GM10266 (cell line): ENCODE data around the gene LSM4.
"Not testable (repeated sequence)": the region's sequence is repeated elsewhere in the genome, so short reads cannot be mapped to it uniquely, and the experiment has no call there.

Experiments used
- DNase-seq: peaks from one replicate; pipeline ENCODE4 v3.0.0; 2012; ENCODE audit errors: extremely low spot score
- TF ChIP-seq, protein P1 (sequence below): IDR thresholded peaks from 2 replicates; pipeline ENCODE4 v1.5.1; 2012; ENCODE audit warnings: mild to moderate bottlenecking, low read depth; ENCODE audit not compliant: control insufficient read depth, insufficient read depth; ENCODE audit errors: missing control alignments

The LSM4 gene

DNA sequence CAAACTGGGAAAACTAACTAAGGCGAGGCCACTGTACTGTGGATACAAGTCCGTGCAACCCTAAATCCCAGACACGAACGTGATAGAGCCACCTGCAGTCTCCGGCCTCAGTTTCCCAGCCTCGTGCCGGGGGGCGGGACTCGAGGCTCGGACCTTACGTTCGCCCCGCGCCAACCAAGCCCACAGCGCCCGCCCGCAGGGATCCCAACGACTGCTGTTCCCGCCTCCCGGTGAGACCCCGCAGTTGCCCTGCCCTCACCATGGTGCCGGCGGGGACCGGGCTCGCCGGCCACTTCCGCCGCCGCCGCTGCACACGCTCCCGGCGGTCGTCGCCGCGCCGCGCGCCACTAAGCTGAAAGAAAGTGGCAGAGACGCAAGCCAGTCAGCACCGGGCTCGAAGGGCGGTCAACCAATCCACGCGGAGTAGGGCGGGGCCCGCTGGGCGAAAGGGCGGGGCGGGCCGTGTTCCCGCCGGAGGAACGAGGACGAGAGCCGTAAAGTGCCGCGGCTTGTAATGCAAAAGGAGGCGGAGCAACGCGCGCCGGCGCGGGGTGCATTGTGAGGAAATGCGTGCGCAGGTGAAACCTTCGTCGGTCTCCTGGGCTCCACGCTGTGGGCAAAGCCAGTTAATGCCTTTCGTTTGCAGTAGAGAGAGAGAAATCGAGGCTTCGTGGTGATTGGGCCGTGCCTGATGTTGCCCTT lies at the start of gene LSM4:
TSS of gene LSM4 (minus strand) at position 318 of the 702 bp plus-strand sequence. CDS start at position 262, 56 bp downstream.
- peak; percentile 98 for DNase-seq
- TF ChIP-seq, protein P1, sequence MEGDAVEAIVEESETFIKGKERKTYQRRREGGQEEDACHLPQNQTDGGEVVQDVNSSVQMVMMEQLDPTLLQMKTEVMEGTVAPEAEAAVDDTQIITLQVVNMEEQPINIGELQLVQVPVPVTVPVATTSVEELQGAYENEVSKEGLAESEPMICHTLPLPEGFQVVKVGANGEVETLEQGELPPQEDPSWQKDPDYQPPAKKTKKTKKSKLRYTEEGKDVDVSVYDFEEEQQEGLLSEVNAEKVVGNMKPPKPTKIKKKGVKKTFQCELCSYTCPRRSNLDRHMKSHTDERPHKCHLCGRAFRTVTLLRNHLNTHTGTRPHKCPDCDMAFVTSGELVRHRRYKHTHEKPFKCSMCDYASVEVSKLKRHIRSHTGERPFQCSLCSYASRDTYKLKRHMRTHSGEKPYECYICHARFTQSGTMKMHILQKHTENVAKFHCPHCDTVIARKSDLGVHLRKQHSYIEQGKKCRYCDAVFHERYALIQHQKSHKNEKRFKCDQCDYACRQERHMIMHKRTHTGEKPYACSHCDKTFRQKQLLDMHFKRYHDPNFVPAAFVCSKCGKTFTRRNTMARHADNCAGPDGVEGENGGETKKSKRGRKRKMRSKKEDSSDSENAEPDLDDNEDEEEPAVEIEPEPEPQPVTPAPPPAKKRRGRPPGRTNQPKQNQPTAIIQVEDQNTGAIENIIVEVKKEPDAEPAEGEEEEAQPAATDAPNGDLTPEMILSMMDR = peak; percentile 42

- DNase-seq = no peak
- TF ChIP-seq, protein P1 = no peak
Measured at GRCh38 chr19:18368504-18369222, 45.8 kb upstream of the LSM4 start.

DNA sequence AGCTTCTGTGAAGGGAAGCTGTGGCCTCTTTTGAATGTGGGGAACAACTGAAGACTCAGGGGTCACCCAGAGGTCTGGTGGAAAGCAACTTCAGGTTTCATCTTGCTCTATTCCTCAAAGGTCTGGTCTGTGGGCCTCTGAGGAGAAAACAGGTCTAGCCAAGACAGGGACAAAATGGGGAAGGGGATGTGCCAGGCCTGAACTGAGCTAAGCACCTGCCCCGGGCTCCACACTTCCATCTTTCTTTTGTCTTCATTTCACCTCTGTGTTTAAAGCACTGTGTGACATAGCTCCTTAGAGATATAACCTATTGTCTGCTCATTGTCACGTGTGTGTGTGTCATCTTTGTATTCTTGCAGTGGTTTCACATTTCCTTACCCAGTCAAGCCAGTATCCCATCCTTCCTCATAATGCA lies 43.2 kb upstream of the LSM4 start:
- DNase-seq = no peak
- TF ChIP-seq, protein P1 = no peak

- TF ChIP-seq, protein P1 = no peak
- no peak for DNase-seq
Measured at GRCh38 chr19:18364826-18365528, 42.1 kb upstream of the LSM4 start.

GRCh38 chr19:18364277-18364825 lies 41.5 kb upstream of the LSM4 start:
- not testable (repeated sequence) for DNase-seq

DNA sequence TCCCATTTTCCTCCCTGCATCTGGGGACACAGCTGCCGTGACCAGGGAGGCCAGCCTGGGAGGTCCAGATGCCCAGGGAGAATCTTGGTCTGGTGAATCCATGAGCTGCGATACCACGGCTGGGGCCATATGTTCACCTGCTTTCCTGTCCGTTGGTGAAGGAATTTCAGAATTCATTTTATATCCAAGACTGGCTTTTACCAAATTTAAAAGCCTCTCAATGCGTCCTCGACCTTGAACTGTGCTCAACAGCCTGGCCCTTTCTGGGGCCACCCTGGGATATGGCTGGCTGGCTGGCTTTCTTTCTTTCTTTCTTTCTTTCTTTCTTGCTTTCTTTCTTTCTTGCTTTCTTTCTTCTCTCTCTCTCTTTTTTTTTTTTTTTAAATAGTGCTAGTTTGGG lies 40.9 kb upstream of the LSM4 start:
- DNase-seq = no peak
- TF ChIP-seq, protein P1 = no peak

DNA sequence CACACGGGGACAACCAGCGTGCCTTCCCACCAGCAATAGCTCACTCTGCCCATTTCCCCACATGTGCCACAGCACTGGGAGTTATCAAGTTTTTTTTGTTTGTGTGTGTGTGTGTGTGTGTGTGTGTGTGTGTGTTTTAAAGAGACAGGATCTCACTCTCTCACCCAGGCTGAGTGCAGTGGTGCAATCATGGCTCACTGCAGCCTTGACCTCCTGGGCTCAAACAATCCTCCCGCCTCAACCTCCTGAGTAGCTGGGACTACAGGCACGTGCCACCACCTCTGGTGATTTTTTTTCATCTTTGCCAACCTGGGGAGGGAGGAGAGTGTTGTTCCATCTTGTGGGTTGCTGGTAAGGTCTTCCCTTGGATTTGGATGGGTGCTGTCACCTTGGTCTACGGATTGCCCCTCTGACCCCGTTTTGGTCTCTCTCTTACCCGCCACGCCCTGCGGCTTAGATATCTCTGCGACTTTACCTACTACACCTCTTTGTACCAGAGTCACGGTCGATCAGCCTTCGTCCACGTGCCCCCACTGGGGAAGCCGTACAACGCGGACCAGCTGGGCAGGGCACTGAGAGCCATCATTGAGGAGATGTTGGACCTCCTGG lies 40.2 kb upstream of the LSM4 start:
- DNase-seq = no peak
- TF ChIP-seq, protein P1 = no peak
